H1 (cell line): ENCODE data around the gene CCDC110. TPM values are rescaled to one million over a fixed set of nuclear protein-coding genes. Genes with fewer than 3 reads are reported as not detected.

Source experiments
- CTCF ChIA-PET: fragments of 300-600 bp; sonication (Branson Sonifier 250); formaldehyde crosslinking; loops from one replicate; lab custom pipeline; 2021; ENCODE audit not compliant: partially characterized antibody; lab: Charles Lee
- POLR2A ChIA-PET: fragments of 300-600 bp; sonication (Branson Sonifier 250); formaldehyde crosslinking; loops from one replicate; lab custom pipeline; 2021; ENCODE audit warnings: inconsistent platforms; ENCODE audit not compliant: partially characterized antibody; lab: Charles Lee
- DNase-seq, 2 experiments: peaks; one replicate each; pipeline versions ENCODE4 v3.0.0 to v3.0.0-alpha.2; 2010 to 2022; ENCODE audit warnings: low spot score in 2 of 2, low read depth in 1 of 2, mixed read lengths in 1 of 2
- FAIRE-seq: peaks from 2 replicates; lab custom pipeline; 2011; peaks lifted over from hg19 to GRCh38; lab: Jason Lieb, UNC
- H2AFZ ChIP-seq: 2 replicates; pipeline ENCODE4 v1.8.1; 2012; ENCODE audit warnings: low read length, inconsistent platforms
- H2AK5ac ChIP-seq: 2 replicates; pipeline ENCODE4 v1.6.1; 2013; ENCODE audit warnings: low read depth, low read length
- H2BK120ac ChIP-seq: replicated peaks from 2 replicates; pipeline ENCODE3; 2013; ENCODE audit warnings: low read depth, low read length, inconsistent platforms
- H2BK12ac ChIP-seq: 2 replicates; pipeline ENCODE4 v1.6.1; 2013; ENCODE audit warnings: low read depth, low read length
- H2BK15ac ChIP-seq: 2 replicates; pipeline ENCODE4 v1.6.1; 2013; ENCODE audit warnings: low read length
- H2BK20ac ChIP-seq: 2 replicates; pipeline ENCODE4 v1.6.1; 2013; ENCODE audit warnings: low read length
- H2BK5ac ChIP-seq: 2 replicates; pipeline ENCODE4 v1.6.1; 2013; ENCODE audit warnings: low read depth, low read length
- H3K14ac ChIP-seq: 2 replicates; pipeline ENCODE4 v1.6.1; 2013; ENCODE audit warnings: inconsistent platforms; ENCODE audit not compliant: insufficient read length
- H3K18ac ChIP-seq: 2 replicates; pipeline ENCODE4 v1.6.1; 2013; ENCODE audit warnings: low read length; ENCODE audit errors: extremely low read depth
- H3K23ac ChIP-seq: 2 replicates; pipeline ENCODE4 v1.6.1; 2013; ENCODE audit warnings: inconsistent platforms; ENCODE audit not compliant: insufficient read length
- H3K23me2 ChIP-seq: 2 replicates; pipeline ENCODE4 v1.6.1; 2013; ENCODE audit warnings: low read depth, low read length
- H3K27ac ChIP-seq: 2 replicates; pipeline ENCODE4 v1.6.1; 2011; ENCODE audit warnings: low read depth, low read length, inconsistent platforms
- H3K27me3 ChIP-seq, 4 experiments: replicated peaks in 1 of 4; 1 replicate in 1 of 4; 2 replicates in 3 of 4; pipeline versions ENCODE4 v1.6.1 to v1.8.1; 2011 to 2013; ENCODE audit warnings: low read length in 3 of 4, mild to moderate bottlenecking in 3 of 4, inconsistent platforms in 2 of 4, mixed read lengths in 2 of 4, moderate library complexity in 1 of 4; ENCODE audit not compliant: control insufficient read depth in 3 of 4, insufficient read depth in 3 of 4; ENCODE audit errors: extremely low read depth in 1 of 4
- H3K36me3 ChIP-seq, 4 experiments: 2 replicates each; pipeline versions ENCODE4 v1.6.1 to v1.8.1; 2011 to 2013; ENCODE audit warnings: mild to moderate bottlenecking in 4 of 4, low read length in 3 of 4, moderate library complexity in 2 of 4, control low read depth in 1 of 4, inconsistent platforms in 1 of 4; ENCODE audit not compliant: insufficient read depth in 4 of 4, control insufficient read depth in 2 of 4
- H3K4ac ChIP-seq: replicated peaks from 2 replicates; pipeline ENCODE3; 2013; ENCODE audit warnings: low read length, low read depth, mixed read lengths, inconsistent platforms; ENCODE audit not compliant: insufficient read length
- H3K4me1 ChIP-seq, 4 experiments: replicated peaks in 1 of 4; 1 replicate in 1 of 4; 2 replicates in 3 of 4; pipeline versions ENCODE4 v1.6.1 to v1.8.1; 2011 to 2013; ENCODE audit warnings: low read length in 3 of 4, inconsistent platforms in 2 of 4, mixed read lengths in 1 of 4; ENCODE audit not compliant: insufficient read depth in 4 of 4, control insufficient read depth in 3 of 4
- H3K4me2 ChIP-seq, 2 experiments: 2 replicates each; pipeline versions ENCODE4 v1.6.1 to v1.8.1; 2011 to 2013; ENCODE audit warnings: low read depth in 2 of 2, low read length in 2 of 2, control low read depth in 1 of 2, inconsistent platforms in 1 of 2, mild to moderate bottlenecking in 1 of 2; ENCODE audit not compliant: insufficient read depth in 1 of 2
- H3K4me3 ChIP-seq, 4 experiments: fragments of 200-600, 300-600 bp in 1 of 4; sonication (generic), shearing (Covaris generic), sonication (Bioruptor Twin) in 1 of 4; 2 replicates each; pipeline versions ENCODE4 v1.5.1 to v1.8.1; 2011 to 2016; ENCODE audit warnings: low read length in 4 of 4, low read depth in 3 of 4, control low read depth in 2 of 4, inconsistent platforms in 2 of 4, mild to moderate bottlenecking in 2 of 4, mixed read lengths in 1 of 4, moderate library complexity in 1 of 4; ENCODE audit not compliant: insufficient read depth in 2 of 4; ENCODE audit errors: extremely low read depth in 1 of 4
- H3K56ac ChIP-seq: replicated peaks from 2 replicates; pipeline ENCODE3; 2013; ENCODE audit warnings: low read depth, mild to moderate bottlenecking, mixed read lengths, low read length, inconsistent platforms; ENCODE audit not compliant: insufficient read length
- H3K79me1 ChIP-seq: 2 replicates; pipeline ENCODE4 v1.6.1; 2013; ENCODE audit warnings: low read depth, low read length, control low read depth
- H3K79me2 ChIP-seq, 2 experiments: 2 replicates each; pipeline versions ENCODE4 v1.6.1 to v1.8.1; 2012 to 2013; ENCODE audit warnings: low read length in 2 of 2, mild to moderate bottlenecking in 2 of 2, inconsistent platforms in 1 of 2; ENCODE audit not compliant: insufficient read depth in 2 of 2, control insufficient read depth in 1 of 2
- H3K9ac ChIP-seq, 4 experiments: replicated peaks in 1 of 4; 1 replicate in 1 of 4; 2 replicates in 3 of 4; pipeline versions ENCODE4 v1.6.1 to v1.8.1; 2011 to 2013; ENCODE audit warnings: low read depth in 3 of 4, low read length in 3 of 4, control low read depth in 2 of 4, mild to moderate bottlenecking in 2 of 4, moderate library complexity in 2 of 4, inconsistent platforms in 1 of 4; ENCODE audit errors: extremely low read depth in 1 of 4
- H3K9me3 ChIP-seq, 2 experiments: 2 replicates each; pipeline versions ENCODE4 v1.6.1 to v1.8.1; 2012 to 2013; ENCODE audit warnings: mild to moderate bottlenecking in 2 of 2, moderate library complexity in 2 of 2, control low read depth in 1 of 2, inconsistent platforms in 1 of 2, low read depth in 1 of 2, low read length in 1 of 2, mixed read lengths in 1 of 2; ENCODE audit not compliant: insufficient read depth in 2 of 2
- H4K20me1 ChIP-seq, 2 experiments: replicated peaks in 1 of 2; 2 replicates each; pipeline versions ENCODE3 to v1.8.1; 2011 to 2013; ENCODE audit warnings: inconsistent platforms in 2 of 2, low read length in 2 of 2, mild to moderate bottlenecking in 1 of 2; ENCODE audit not compliant: insufficient read depth in 2 of 2, control insufficient read depth in 1 of 2
- H4K5ac ChIP-seq: 2 replicates; pipeline ENCODE4 v1.6.1; 2013; ENCODE audit warnings: low read length, low read depth, mixed read lengths, inconsistent platforms; ENCODE audit not compliant: insufficient read length
- H4K8ac ChIP-seq: 2 replicates; pipeline ENCODE4 v1.8.0; 2013; ENCODE audit warnings: mild to moderate bottlenecking, moderate library complexity, low read length, inconsistent platforms; ENCODE audit not compliant: insufficient read depth; ENCODE audit errors: extremely low read depth
- H4K91ac ChIP-seq: replicated peaks from 2 replicates; pipeline ENCODE3; 2013; ENCODE audit warnings: low read length, mixed read lengths, inconsistent platforms; ENCODE audit not compliant: insufficient read length
- ASH2L ChIP-seq: fragments of 200-600, 300-600 bp; sonication (generic); IDR thresholded peaks from one replicate; pipeline ENCODE4 v1.7.1; 2017; ENCODE audit warnings: low read length
- ATF2 ChIP-seq: IDR thresholded peaks from 2 replicates; pipeline ENCODE4 v1.6.1; 2012; ENCODE audit warnings: low read length, inconsistent platforms
- FOSL1 ChIP-seq: IDR thresholded peaks from 2 replicates; pipeline ENCODE4 v1.6.1; 2011; ENCODE audit warnings: mild to moderate bottlenecking, low read depth, low read length, moderate library complexity; ENCODE audit not compliant: insufficient read depth
- GTF2F1 ChIP-seq: IDR thresholded peaks from 2 replicates; pipeline ENCODE4 v1.6.1; 2012; ENCODE audit warnings: low read depth, low read length, improper control_type of control experiment, borderline replicate concordance
- MAX ChIP-seq: IDR thresholded peaks from 2 replicates; pipeline ENCODE4 v1.6.1; 2012; ENCODE audit warnings: inconsistent platforms
- POLR2A ChIP-seq, 2 experiments: IDR thresholded peaks; 1 replicate in 1 of 2; 2 replicates in 1 of 2; pipeline ENCODE4 v1.6.1; 2011; ENCODE audit warnings: low read depth in 2 of 2, low read length in 2 of 2, mild to moderate bottlenecking in 2 of 2; ENCODE audit errors: control extremely low read depth in 1 of 2
- RBBP5 ChIP-seq: IDR thresholded peaks from 2 replicates; pipeline ENCODE4 v1.7.1; 2012; ENCODE audit warnings: low read depth, mild to moderate bottlenecking, inconsistent platforms, low read length, moderate library complexity, borderline replicate concordance
- SIX5 ChIP-seq: IDR thresholded peaks from 2 replicates; pipeline ENCODE4 v1.6.1; 2011; ENCODE audit warnings: mild to moderate bottlenecking, low read depth, low read length
- SRF ChIP-seq: IDR thresholded peaks from 2 replicates; pipeline ENCODE4 v1.6.1; 2011; ENCODE audit warnings: mild to moderate bottlenecking, low read depth, low read length, moderate library complexity
- whole genome bisulfite sequencing, 2 experiments: shearing (Covaris generic) in 1 of 2; methylation state at CpG; one replicate each; pipeline versions ENCODE4 v1.1.6 to v1.1.7; 2013 to 2015; ENCODE audit warnings: low lambda C conversion rate in 2 of 2, mixed read lengths in 2 of 2, inconsistent platforms in 1 of 2, low coverage in 1 of 2, missing lambda C conversion rate in 1 of 2; ENCODE audit not compliant: insufficient replicate concordance in 2 of 2, insufficient coverage in 1 of 2, insufficient read length in 1 of 2; ENCODE audit errors: extremely low coverage in 1 of 2, missing lambda C conversion rate in 1 of 2; 5-methylcytosine and 5-hydroxymethylcytosine counted together
- polyA plus RNA-seq, 7 experiments: library from polyadenylated mRNA; depleted of rRNA in 3 of 7; stranded (reverse) in 5 of 7; unstranded in 2 of 7; fragments of >200 nt in 5 of 7; fragments of 200-250 nt in 2 of 7; gene quantifications; 1 replicate in 5 of 7; 2 replicates in 1 of 7; 4 replicates in 1 of 7; pipeline versions ENCODE4 v1.2.1 to v1.2.3, GENCODE V29; 2011 to 2013; ENCODE audit warnings: missing spikeins in 2 of 7, mixed read lengths in 2 of 7
- total RNA-seq: library from RNA; stranded (reverse); fragmentation: NEBNext Ultra II Directional; extraction: Animal tissue kit (Norgen Biotek cat#: 25700); gene quantifications from 2 replicates; pipeline ENCODE4 v1.2.1, GENCODE V29; 2021

Gene CCDC110
- total and polyA plus RNA-seq, 2 of the 8 experiments (the other 6 are each of a cell fraction or from before 2014, with no cell fraction given), result 0.33 to 3.1 TPM

GRCh38 chr4:185463541-185463940 is 8.0 kb downstream of the CCDC110 start:
- 86% methylated on average over 6 of the region's 6 CpGs; no CpG with 5 or more reads in 1 of the 2 experiments for WGBS, 2 experiments
- no peaks in the 10 kb centered on the region for H3K36me3 ChIP-seq
- H3K14ac ChIP-seq, result no peak overlapping the region
- H2BK12ac ChIP-seq, result no peak overlapping the region
- no peak overlapping the region for H2AK5ac ChIP-seq
- H2BK20ac ChIP-seq, result no peak overlapping the region
- H4K91ac ChIP-seq, result no peak overlapping the region
- H4K5ac ChIP-seq, result no peak overlapping the region
- H3K4ac ChIP-seq, result no peak overlapping the region
- H3K79me1 ChIP-seq, result no peaks in the 10 kb centered on the region
- no peaks in the 10 kb centered on the region for H3K79me2 ChIP-seq
- no peak for TF ChIP-seq SIX5
- TF ChIP-seq ASH2L, result no peak
- TF ChIP-seq FOSL1, result no peak
- no peak for TF ChIP-seq MAX
- TF ChIP-seq RBBP5, result no peak
- TF ChIP-seq GTF2F1, result no peak
- no peak for TF ChIP-seq POLR2A (IDR thresholded peaks at IDR 0.05; ENCODE audit: control extremely low read depth in 1 of 2, low read depth in 2 of 2, low read length in 2 of 2)
- no peak for TF ChIP-seq SRF
- no peak for TF ChIP-seq ATF2
- TF ChIP-seq, all 59 proteins: peak for 0
- H2AFZ ChIP-seq, result no peak overlapping the region
- H3K56ac ChIP-seq, result no peak overlapping the region
- no peak overlapping the region for H2BK120ac ChIP-seq
- no peaks in the 10 kb centered on the region for H4K20me1 ChIP-seq
- ChIA-PET POLR2A (interaction anchor here (0.9 kb wide), 1 partner anchor 10 kb away, joined by 3 read pairs; no protein-coding TSS in a partner anchor), CTCF (interaction anchor here (0.8 to 1.9 kb wide), 2 partner anchors 37 to 575 kb away, joined by 3 to 6 read pairs; a partner anchor contains a TSS)
- no peaks in the 10 kb centered on the region for H3K27me3 ChIP-seq
- no peak overlapping the region for H4K8ac ChIP-seq
- H3K18ac ChIP-seq, result no peak overlapping the region
- H3K9ac ChIP-seq, result no peak overlapping the region
- DNase-seq, result no peak
- H2BK15ac ChIP-seq, result no peak overlapping the region
- no peaks in the 10 kb centered on the region for H3K23me2 ChIP-seq
- H3K27ac ChIP-seq, result no peak overlapping the region
- H3K4me3 ChIP-seq, result no peak overlapping the region
- no peak overlapping the region for H3K23ac ChIP-seq
- FAIRE-seq, result no peak
- H2BK5ac ChIP-seq, result no peak overlapping the region
- no peaks in the 10 kb centered on the region for H3K9me3 ChIP-seq
- H3K4me2 ChIP-seq, result no peak overlapping the region
- no peaks in the 10 kb centered on the region; a peak in 3 of 7 replicates for H3K4me1 ChIP-seq
